Measurements from ENCODE around the gene NPC1L1. TPM values are rescaled to one million over a fixed set of nuclear protein-coding genes. Genes with fewer than 3 reads are reported as not detected.

The NPC1L1 gene
- total RNA-seq, 1 donor, result not detected

- H3K4me2 ChIP-seq (ENCODE audit: insufficient read depth, low read length), result no peak overlapping the region
- H3K27me3 ChIP-seq (ENCODE audit: insufficient read depth, low read length), result no peaks in the 10 kb centered on the region
- no peak overlapping the region for H3K27ac ChIP-seq (ENCODE audit: low read depth, low read length)
- DNase-seq (ENCODE audit: insufficient read length, low spot score, missing footprints), result no peak
- H3K4me1 ChIP-seq (ENCODE audit: insufficient read depth, low read length), result peaks cover 32% of the 10 kb centered on the region
- no peaks in the 10 kb centered on the region for H3K9me3 ChIP-seq (ENCODE audit: low read depth, low read length)
- H3K4me3 ChIP-seq (ENCODE audit: insufficient read depth, low read length), result no peak overlapping the region
- H2AFZ ChIP-seq (ENCODE audit: low read length), result no peak overlapping the region
- peaks cover 63% of the 10 kb centered on the region for H3K79me2 ChIP-seq (ENCODE audit: insufficient read depth, low read length)
- peaks cover 20% of the 10 kb centered on the region for H3K36me3 ChIP-seq (ENCODE audit: insufficient read depth, low read length)
- no peak for TF ChIP-seq CTCF (IDR thresholded peaks at IDR 0.05; ENCODE audit: extremely low read depth, low read depth, low read length)
- H4K20me1 ChIP-seq (ENCODE audit: insufficient read depth, low read length), result peaks cover 31% of the 10 kb centered on the region
Measured at GRCh38 chr7:44472843-44473242, 68.3 kb downstream of the NPC1L1 start.

DNA sequence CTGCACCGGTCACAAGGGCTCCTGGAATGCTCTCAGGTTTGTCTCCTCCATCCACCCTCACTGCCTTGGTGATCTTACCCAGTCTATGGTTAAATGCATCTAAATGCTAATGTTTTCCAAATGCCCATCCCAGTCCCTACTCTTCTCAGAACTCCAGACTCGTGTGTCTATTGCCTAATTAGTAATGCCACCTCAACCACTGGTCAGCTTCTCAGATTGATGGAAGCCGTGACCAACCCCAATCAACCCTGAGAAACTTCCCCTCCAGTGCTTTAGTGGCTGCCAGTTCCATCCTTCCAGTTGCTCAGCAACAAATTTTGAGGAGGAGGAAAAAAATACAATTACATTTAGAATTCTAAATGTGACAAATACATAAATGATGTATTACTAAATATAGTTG lies 69.3 kb downstream of the NPC1L1 start:
- Histone ChIP-seq H3K36me3 (ENCODE audit: insufficient read depth, low read length) (peaks cover 19% of the 10 kb centered on the region), H3K79me2 (ENCODE audit: insufficient read depth, low read length) (peaks cover 66% of the 10 kb centered on the region), H3K27me3 (ENCODE audit: insufficient read depth, low read length) (no peaks in the 10 kb centered on the region), H3K4me1 (ENCODE audit: insufficient read depth, low read length) (peaks cover 36% of the 10 kb centered on the region), H3K4me3 (ENCODE audit: insufficient read depth, low read length) (no peak overlapping the region), H2AFZ (ENCODE audit: low read length) (no peak overlapping the region), H3K9me3 (ENCODE audit: low read depth, low read length) (no peaks in the 10 kb centered on the region), H3K4me2 (ENCODE audit: insufficient read depth, low read length) (no peak overlapping the region), H3K27ac (ENCODE audit: low read depth, low read length) (no peak overlapping the region), H4K20me1 (ENCODE audit: insufficient read depth, low read length) (peaks cover 28% of the 10 kb centered on the region)
- no peak for DNase-seq (ENCODE audit: insufficient read length, low spot score, missing footprints)
- no peak for TF ChIP-seq CTCF (IDR thresholded peaks at IDR 0.05; ENCODE audit: extremely low read depth, low read depth, low read length)

GRCh38 chr7:44471436-44471835 lies 69.7 kb downstream of the NPC1L1 start:
- H3K36me3 ChIP-seq (ENCODE audit: insufficient read depth, low read length), result peaks cover 15% of the 10 kb centered on the region
- H3K4me3 ChIP-seq (ENCODE audit: insufficient read depth, low read length), result no peak overlapping the region
- peaks cover 62% of the 10 kb centered on the region for H3K79me2 ChIP-seq (ENCODE audit: insufficient read depth, low read length)

DNA sequence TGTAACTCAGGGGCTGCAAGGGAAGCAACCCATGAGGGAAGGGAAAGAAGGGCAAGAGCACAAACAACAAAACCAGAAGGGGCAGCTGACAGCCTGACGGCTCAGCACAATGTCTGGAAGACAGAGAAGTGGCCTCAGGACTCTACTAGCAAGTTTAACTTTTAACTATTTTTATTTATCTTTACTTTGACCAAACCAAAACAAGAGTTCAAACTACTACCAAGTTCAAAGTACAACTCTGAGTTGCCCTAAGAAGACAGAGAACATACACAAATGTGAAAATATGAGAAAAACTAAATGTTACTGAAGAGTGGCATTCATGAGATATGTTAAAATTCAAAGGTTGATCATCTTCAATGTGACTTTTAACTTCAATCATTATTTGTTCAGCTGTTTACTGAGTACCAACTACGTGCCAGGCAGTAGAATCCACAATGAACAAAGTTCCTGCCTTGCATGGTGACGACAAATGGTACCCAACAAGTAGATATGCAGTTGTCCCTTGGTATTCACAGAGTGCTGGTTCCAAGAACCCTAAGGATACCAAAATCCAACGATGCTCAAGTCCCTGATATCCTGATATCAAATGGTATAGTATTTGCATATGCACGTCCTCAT lies 70.4 kb downstream of the NPC1L1 start:
- peaks cover 9% of the 10 kb centered on the region for H3K36me3 ChIP-seq (ENCODE audit: insufficient read depth, low read length)
- H3K79me2 ChIP-seq (ENCODE audit: insufficient read depth, low read length), result peaks cover 55% of the 10 kb centered on the region
- no peaks in the 10 kb centered on the region for H3K9me3 ChIP-seq (ENCODE audit: low read depth, low read length)
- no peak for DNase-seq (ENCODE audit: insufficient read length, low spot score, missing footprints)
- no peak overlapping the region for H2AFZ ChIP-seq (ENCODE audit: low read length)
- no peak for TF ChIP-seq CTCF (IDR thresholded peaks at IDR 0.05; ENCODE audit: extremely low read depth, low read depth, low read length)
- no peak overlapping the region for H3K4me2 ChIP-seq (ENCODE audit: insufficient read depth, low read length)
- peaks cover 46% of the 10 kb centered on the region for H3K4me1 ChIP-seq (ENCODE audit: insufficient read depth, low read length)
- peaks cover 25% of the 10 kb centered on the region for H4K20me1 ChIP-seq (ENCODE audit: insufficient read depth, low read length)
- H3K4me3 ChIP-seq (ENCODE audit: insufficient read depth, low read length), result no peak overlapping the region
- no peaks in the 10 kb centered on the region for H3K27me3 ChIP-seq (ENCODE audit: insufficient read depth, low read length)
- H3K27ac ChIP-seq (ENCODE audit: low read depth, low read length), result no peak overlapping the region

More at GRCh38 chr7:44471436-44471835, 69.7 kb downstream of the NPC1L1 start:
- H3K4me2 ChIP-seq (ENCODE audit: insufficient read depth, low read length), result no peak overlapping the region
- H3K27me3 ChIP-seq (ENCODE audit: insufficient read depth, low read length), result no peaks in the 10 kb centered on the region
- no peak overlapping the region for H3K27ac ChIP-seq (ENCODE audit: low read depth, low read length)
- peaks cover 25% of the 10 kb centered on the region for H4K20me1 ChIP-seq (ENCODE audit: insufficient read depth, low read length)
- no peak overlapping the region for H2AFZ ChIP-seq (ENCODE audit: low read length)
- no peak for DNase-seq (ENCODE audit: insufficient read length, low spot score, missing footprints)
- peaks cover 39% of the 10 kb centered on the region for H3K4me1 ChIP-seq (ENCODE audit: insufficient read depth, low read length)
- TF ChIP-seq CTCF (IDR thresholded peaks at IDR 0.05; ENCODE audit: extremely low read depth, low read depth, low read length), result no peak
- no peaks in the 10 kb centered on the region for H3K9me3 ChIP-seq (ENCODE audit: low read depth, low read length)

All from osteoblast (primary cell).